ENCODE measurements around the gene MUC4.

DNA sequence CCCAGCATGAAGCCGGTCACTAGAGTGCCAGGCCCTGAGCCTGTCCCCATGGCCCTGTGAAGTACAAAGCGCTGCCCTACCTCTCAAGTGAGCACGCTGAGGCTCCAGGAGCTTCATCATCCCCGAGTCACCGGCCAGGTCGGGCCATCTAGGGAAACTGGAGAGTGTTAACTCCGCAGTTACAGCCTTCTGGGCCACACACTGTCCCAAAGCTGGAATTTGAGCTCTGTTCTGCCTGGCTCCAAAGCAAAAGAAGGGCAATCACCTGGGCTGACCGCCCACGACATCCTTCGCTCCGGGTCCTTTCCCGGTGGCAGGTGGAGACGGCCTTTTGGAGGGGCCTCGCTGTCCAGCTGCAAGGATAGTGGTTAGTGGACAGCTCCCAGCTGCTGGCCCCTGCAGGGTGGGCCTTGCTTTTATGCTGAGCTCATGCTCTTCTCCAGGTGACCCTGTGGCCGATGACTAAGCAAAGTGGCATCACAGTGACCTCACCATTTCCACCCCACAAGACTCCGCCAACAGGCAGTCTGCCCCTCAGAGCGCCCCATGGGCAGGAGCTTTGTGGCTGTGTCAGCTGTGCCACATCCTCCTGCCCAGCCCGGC, 3.5 kb upstream of the MUC4 start:
- TF ChIP-seq, protein P1, sequence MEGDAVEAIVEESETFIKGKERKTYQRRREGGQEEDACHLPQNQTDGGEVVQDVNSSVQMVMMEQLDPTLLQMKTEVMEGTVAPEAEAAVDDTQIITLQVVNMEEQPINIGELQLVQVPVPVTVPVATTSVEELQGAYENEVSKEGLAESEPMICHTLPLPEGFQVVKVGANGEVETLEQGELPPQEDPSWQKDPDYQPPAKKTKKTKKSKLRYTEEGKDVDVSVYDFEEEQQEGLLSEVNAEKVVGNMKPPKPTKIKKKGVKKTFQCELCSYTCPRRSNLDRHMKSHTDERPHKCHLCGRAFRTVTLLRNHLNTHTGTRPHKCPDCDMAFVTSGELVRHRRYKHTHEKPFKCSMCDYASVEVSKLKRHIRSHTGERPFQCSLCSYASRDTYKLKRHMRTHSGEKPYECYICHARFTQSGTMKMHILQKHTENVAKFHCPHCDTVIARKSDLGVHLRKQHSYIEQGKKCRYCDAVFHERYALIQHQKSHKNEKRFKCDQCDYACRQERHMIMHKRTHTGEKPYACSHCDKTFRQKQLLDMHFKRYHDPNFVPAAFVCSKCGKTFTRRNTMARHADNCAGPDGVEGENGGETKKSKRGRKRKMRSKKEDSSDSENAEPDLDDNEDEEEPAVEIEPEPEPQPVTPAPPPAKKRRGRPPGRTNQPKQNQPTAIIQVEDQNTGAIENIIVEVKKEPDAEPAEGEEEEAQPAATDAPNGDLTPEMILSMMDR (IDR thresholded peaks at IDR 0.05) = no peak
- TF ChIP-seq POLR2A (IDR thresholded peaks at IDR 0.05) = no peak

Measured in Peyer's patch (tissue), 4 donors.